GM06990 (cell line): ENCODE results near the gene INTS4.

ENCODE experiments used
- DNase-seq: peaks from one replicate; pipeline ENCODE4 v3.0.0-alpha.2; 2011; ENCODE audit not compliant: insufficient read length; ENCODE audit errors: extremely low read depth
- H3K27me3 ChIP-seq: replicated peaks from 2 replicates; pipeline ENCODE4 v1.6.0; 2011; ENCODE audit warnings: low read length; ENCODE audit not compliant: control insufficient read depth, insufficient read depth
- H3K36me3 ChIP-seq: 2 replicates; pipeline ENCODE4 v1.5.1; 2011; ENCODE audit warnings: low read length; ENCODE audit not compliant: control insufficient read depth, insufficient read depth
- H3K4me3 ChIP-seq: replicated peaks from 2 replicates; pipeline ENCODE4 v1.5.1; 2011; ENCODE audit warnings: low read depth, mild to moderate bottlenecking, control low read depth, low read length
- TF ChIP-seq, protein P1 (sequence below): IDR thresholded peaks from 2 replicates; pipeline ENCODE4 v1.5.1; 2011; ENCODE audit warnings: low read length, control low read depth, mild to moderate bottlenecking, inconsistent platforms; ENCODE audit not compliant: insufficient read depth, poor library complexity, severe bottlenecking

The INTS4 gene

DNA sequence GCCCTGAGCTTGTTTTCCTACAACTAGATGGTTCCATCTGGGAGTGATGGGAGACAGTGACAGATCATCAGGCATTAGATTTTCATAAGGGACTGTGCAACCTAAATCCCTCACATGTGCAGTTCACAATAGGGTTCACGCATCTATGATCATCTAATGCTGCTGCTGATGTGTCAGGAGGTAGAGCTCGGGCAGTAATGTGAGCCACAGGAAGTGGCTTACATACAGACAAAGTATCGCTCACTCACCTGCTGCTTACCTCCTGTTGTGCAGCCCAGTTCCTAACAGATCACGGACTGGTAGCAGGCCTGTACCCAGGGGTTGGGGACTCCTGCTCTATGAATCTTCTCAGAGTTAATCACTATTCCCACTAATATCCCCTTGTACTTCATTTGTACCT is 161.2 kb downstream of the INTS4 start:
- DNase-seq: no peak
- H3K4me3 ChIP-seq: no peak overlapping the region
- TF ChIP-seq, protein P1, sequence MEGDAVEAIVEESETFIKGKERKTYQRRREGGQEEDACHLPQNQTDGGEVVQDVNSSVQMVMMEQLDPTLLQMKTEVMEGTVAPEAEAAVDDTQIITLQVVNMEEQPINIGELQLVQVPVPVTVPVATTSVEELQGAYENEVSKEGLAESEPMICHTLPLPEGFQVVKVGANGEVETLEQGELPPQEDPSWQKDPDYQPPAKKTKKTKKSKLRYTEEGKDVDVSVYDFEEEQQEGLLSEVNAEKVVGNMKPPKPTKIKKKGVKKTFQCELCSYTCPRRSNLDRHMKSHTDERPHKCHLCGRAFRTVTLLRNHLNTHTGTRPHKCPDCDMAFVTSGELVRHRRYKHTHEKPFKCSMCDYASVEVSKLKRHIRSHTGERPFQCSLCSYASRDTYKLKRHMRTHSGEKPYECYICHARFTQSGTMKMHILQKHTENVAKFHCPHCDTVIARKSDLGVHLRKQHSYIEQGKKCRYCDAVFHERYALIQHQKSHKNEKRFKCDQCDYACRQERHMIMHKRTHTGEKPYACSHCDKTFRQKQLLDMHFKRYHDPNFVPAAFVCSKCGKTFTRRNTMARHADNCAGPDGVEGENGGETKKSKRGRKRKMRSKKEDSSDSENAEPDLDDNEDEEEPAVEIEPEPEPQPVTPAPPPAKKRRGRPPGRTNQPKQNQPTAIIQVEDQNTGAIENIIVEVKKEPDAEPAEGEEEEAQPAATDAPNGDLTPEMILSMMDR: no peak
- H3K36me3 ChIP-seq: no peaks in the 10 kb centered on the region
- no peaks in the 10 kb centered on the region for H3K27me3 ChIP-seq

- H3K4me3 ChIP-seq: no peak overlapping the region
- DNase-seq: no peak
- TF ChIP-seq, protein P1: no peak
Measured at GRCh38 chr11:77828926-77829325, 165.5 kb downstream of the INTS4 start.

More at GRCh38 chr11:77828926-77829325, 165.5 kb downstream of the INTS4 start:
- Histone ChIP-seq H3K27me3 (no peaks in the 10 kb centered on the region), H3K36me3 (no peaks in the 10 kb centered on the region)
